CD4-positive, alpha-beta T cell treated with Interleukin-12 subunit alpha and Interleukin-12 subunit beta, for 1 hour (primary cell): ENCODE measurements around the gene EEPD1.
"Not testable (repeated sequence)": the region's sequence is repeated elsewhere in the genome, so short reads cannot be mapped to it uniquely, and the experiment has no call there.

Experiments
- DNase-seq: peaks from one replicate; pipeline ENCODE4 v3.0.0-alpha.2; 2020

Gene EEPD1

GRCh38 chr7:36129048-36129534 is 24.0 kb upstream of the EEPD1 start:
- DNase-seq = no peak

- no peak for DNase-seq
Observed at GRCh38 chr7:36130236-36130945, 22.7 kb upstream of the EEPD1 start.

- DNase-seq = no peak
Observed at GRCh38 chr7:36131026-36131425, 22.0 kb upstream of the EEPD1 start.

- DNase-seq = no peak
Observed at GRCh38 chr7:36131499-36131898, 21.6 kb upstream of the EEPD1 start.

- DNase-seq = no peak
Observed at GRCh38 chr7:36132012-36132411, 21.0 kb upstream of the EEPD1 start.

- DNase-seq = no peak
Observed at GRCh38 chr7:36135700-36136099, 17.4 kb upstream of the EEPD1 start.

GRCh38 chr7:36137258-36137657 is 15.8 kb upstream of the EEPD1 start:
- no peak for DNase-seq

- no peak for DNase-seq
Observed at GRCh38 chr7:36137754-36138153, 15.3 kb upstream of the EEPD1 start.

- DNase-seq = no peak
Observed at GRCh38 chr7:36138209-36138608, 14.8 kb upstream of the EEPD1 start.

- DNase-seq = no peak
Observed at GRCh38 chr7:36141351-36141750, 11.7 kb upstream of the EEPD1 start.

- DNase-seq = no peak
Observed at GRCh38 chr7:36141850-36142249, 11.2 kb upstream of the EEPD1 start.

- no peak for DNase-seq
Observed at GRCh38 chr7:36144189-36144588, 8.9 kb upstream of the EEPD1 start.

- DNase-seq = no peak
Observed at GRCh38 chr7:36145686-36146085, 7.4 kb upstream of the EEPD1 start.

GRCh38 chr7:36147361-36147760 is 5.7 kb upstream of the EEPD1 start:
- no peak for DNase-seq

GRCh38 chr7:36148422-36149065 is 4.5 kb upstream of the EEPD1 start:
- no peak for DNase-seq

- not testable (repeated sequence) for DNase-seq
Observed at GRCh38 chr7:36149240-36149639, 3.8 kb upstream of the EEPD1 start.

- DNase-seq = no peak
Observed at GRCh38 chr7:36149694-36150452, 3.2 kb upstream of the EEPD1 start.

GRCh38 chr7:36151921-36152755 is 916 bp upstream of the EEPD1 start:
- no peak for DNase-seq

GRCh38 chr7:36153571-36154097 is 580 bp downstream of the EEPD1 start:
- DNase-seq = peak; percentile 13

GRCh38 chr7:36154255-36155212 is 1.5 kb downstream of the EEPD1 start:
- no peak for DNase-seq

GRCh38 chr7:36155811-36156361 is 2.8 kb downstream of the EEPD1 start:
- DNase-seq = no peak
